Neuronal stem cell (in vitro differentiated cells): ENCODE results near the gene HMG20B.

Experiments used
- DNase-seq: peaks from one replicate; pipeline ENCODE4 v3.0.0-alpha.2; 2013; ENCODE audit warnings: low spot score
- H2AFZ ChIP-seq: one replicate; pipeline ENCODE4 v1.6.1; 2013; ENCODE audit warnings: mild to moderate bottlenecking, low read length, inconsistent platforms
- H2AK5ac ChIP-seq: 2 replicates; pipeline ENCODE4 v1.6.1; 2013; ENCODE audit warnings: low read depth, mild to moderate bottlenecking, inconsistent platforms, low read length, moderate library complexity, mixed read lengths
- H2BK120ac ChIP-seq: 2 replicates; pipeline ENCODE4 v1.6.1; 2013; ENCODE audit warnings: low read depth, mild to moderate bottlenecking, inconsistent platforms, low read length, moderate library complexity, mixed read lengths
- H2BK12ac ChIP-seq: one replicate; pipeline ENCODE4 v1.6.1; 2013; ENCODE audit warnings: low read length, inconsistent platforms
- H2BK15ac ChIP-seq: 2 replicates; pipeline ENCODE4 v1.6.1; 2013; ENCODE audit warnings: mild to moderate bottlenecking, low read length, inconsistent platforms, mixed read lengths
- H2BK5ac ChIP-seq: one replicate; pipeline ENCODE4 v1.6.1; 2013; ENCODE audit warnings: inconsistent platforms, mild to moderate bottlenecking, low read length, moderate library complexity
- H3K14ac ChIP-seq: one replicate; pipeline ENCODE4 v1.6.1; 2013; ENCODE audit warnings: low read length, inconsistent platforms
- H3K18ac ChIP-seq: 2 replicates; pipeline ENCODE4 v1.6.1; 2013; ENCODE audit warnings: low read length, inconsistent platforms
- H3K23ac ChIP-seq: 2 replicates; pipeline ENCODE4 v1.6.1; 2013; ENCODE audit warnings: low read depth, mild to moderate bottlenecking, mixed read lengths, low read length, inconsistent platforms; ENCODE audit not compliant: poor library complexity
- H3K27ac ChIP-seq: replicated peaks from 3 replicates; pipeline ENCODE4 v1.5.1; 2013; ENCODE audit warnings: low read length, inconsistent platforms
- H3K27me3 ChIP-seq, 3 experiments: 2 replicates each; pipeline ENCODE4 v1.6.1; 2013; ENCODE audit warnings: low read length in 3 of 3, mild to moderate bottlenecking in 2 of 3, inconsistent platforms in 1 of 3, low read depth in 1 of 3, mixed read lengths in 1 of 3, moderate library complexity in 1 of 3; ENCODE audit not compliant: control insufficient read depth in 3 of 3, insufficient read depth in 3 of 3
- H3K36me3 ChIP-seq, 2 donors: replicated peaks in 1 of 2; 2 replicates each; pipeline ENCODE4 v1.6.1; 2013; ENCODE audit warnings: low read length in 2 of 2; ENCODE audit not compliant: control insufficient read depth in 2 of 2, insufficient read depth in 2 of 2
- H3K4ac ChIP-seq: 2 replicates; pipeline ENCODE4 v1.6.1; 2013; ENCODE audit warnings: inconsistent platforms, mild to moderate bottlenecking, low read length, moderate library complexity
- H3K4me1 ChIP-seq, 2 donors: 1 replicate in 1 of 2; 2 replicates in 1 of 2; pipeline ENCODE4 v1.6.1; 2013; ENCODE audit warnings: low read length in 2 of 2, low read depth in 1 of 2; ENCODE audit not compliant: control insufficient read depth in 2 of 2, insufficient read depth in 1 of 2
- H3K4me2 ChIP-seq: one replicate; pipeline ENCODE4 v1.6.1; 2013; ENCODE audit warnings: mild to moderate bottlenecking, low read length, inconsistent platforms; ENCODE audit not compliant: insufficient read depth, poor library complexity, severe bottlenecking
- H3K4me3 ChIP-seq, 2 donors: 2 replicates each; pipeline ENCODE4 v1.5.1; 2013; ENCODE audit warnings: low read length in 2 of 2, mild to moderate bottlenecking in 2 of 2, inconsistent platforms in 1 of 2, moderate library complexity in 1 of 2
- H3K79me1 ChIP-seq: one replicate; pipeline ENCODE4 v1.6.1; 2013; ENCODE audit warnings: low read depth, mild to moderate bottlenecking, inconsistent platforms, low read length, moderate library complexity
- H3K9ac ChIP-seq: one replicate; pipeline ENCODE4 v1.6.1; 2013; ENCODE audit warnings: mild to moderate bottlenecking, low read depth, low read length, inconsistent platforms; ENCODE audit not compliant: poor library complexity
- H3K9me3 ChIP-seq, 2 donors: replicated peaks in 1 of 2; 2 replicates each; pipeline versions ENCODE3 to v1.6.1; 2013; ENCODE audit warnings: low read length in 2 of 2, mild to moderate bottlenecking in 2 of 2, inconsistent platforms in 1 of 2, low read depth in 1 of 2, mixed read lengths in 1 of 2, moderate library complexity in 1 of 2; ENCODE audit not compliant: control insufficient read depth in 2 of 2, insufficient read depth in 1 of 2
- H4K8ac ChIP-seq: one replicate; pipeline ENCODE4 v1.6.1; 2013; ENCODE audit warnings: low read depth, mild to moderate bottlenecking, inconsistent platforms, low read length, moderate library complexity
- H4K91ac ChIP-seq: one replicate; pipeline ENCODE4 v1.6.1; 2013; ENCODE audit warnings: low read length, low read depth, mild to moderate bottlenecking, inconsistent platforms; ENCODE audit not compliant: poor library complexity
- WGBS, 2 donors: extraction: QIAGEN DNeasy Blood & Tissue Kit; methylation state at CpG; one replicate each; pipeline ENCODE4 v1.1.7; 2013; ENCODE audit warnings: missing lambda C conversion rate in 2 of 2, mixed read lengths in 1 of 2; ENCODE audit not compliant: insufficient read length in 2 of 2, insufficient replicate concordance in 1 of 2; ENCODE audit errors: extremely low coverage in 2 of 2; 5-methylcytosine and 5-hydroxymethylcytosine counted together

Gene HMG20B

DNA sequence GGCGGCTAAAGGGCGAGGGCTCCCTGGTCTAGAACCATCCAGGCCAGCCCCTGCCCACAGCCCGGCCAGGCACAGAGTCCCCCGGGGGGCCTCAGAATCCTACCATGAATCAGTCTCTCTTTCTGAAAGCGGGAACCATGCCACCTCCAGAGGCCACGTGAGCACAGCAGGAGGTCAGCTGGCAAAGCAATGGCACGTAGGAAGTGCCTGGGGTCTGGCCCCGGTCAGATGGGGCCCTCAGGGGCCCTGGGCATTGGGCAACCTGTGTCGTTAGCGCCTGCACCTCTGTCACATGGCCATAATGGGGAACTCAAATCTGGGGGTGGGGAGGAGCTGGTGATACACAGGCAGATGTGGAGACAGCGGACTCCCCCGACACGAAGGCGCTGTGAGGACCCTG lies 24.1 kb upstream of the HMG20B start:
- no peak overlapping the region for H4K8ac ChIP-seq
- no CpG with 5 or more reads among the region's 14 CpGs for WGBS, 2 donors

GRCh38 chr19:3549816-3550215 lies 22.9 kb upstream of the HMG20B start:
- DNase-seq = no peak
- H3K36me3 ChIP-seq = peaks cover 16 to 27% of the 10 kb centered on the region in 2 donors

More for the DNA sequence above, 24.1 kb upstream of the HMG20B start:
- Histone ChIP-seq H3K23ac (no peak overlapping the region), H3K9ac (no peak overlapping the region), H2BK12ac (no peak overlapping the region), H3K14ac (no peak overlapping the region), H3K4me3 (no peak overlapping the region), H2AK5ac (no peak overlapping the region), H3K27me3 (no peaks in the 10 kb centered on the region), H2BK5ac (no peak overlapping the region), H2BK15ac (no peak overlapping the region), H2BK120ac (no peak overlapping the region), H3K4ac (no peak overlapping the region), H3K79me1 (peaks cover 16% of the 10 kb centered on the region), H3K4me2 (no peak overlapping the region), H3K27ac (no peak overlapping the region), H3K18ac (no peak overlapping the region), H4K91ac (no peak overlapping the region), H3K4me1 (peaks cover 0 to 3% of the 10 kb centered on the region in 2 donors), H3K36me3 (peaks cover 18 to 27% of the 10 kb centered on the region in 2 donors), H3K9me3 (no peaks in the 10 kb centered on the region), H2AFZ (no peak overlapping the region)
- no peak for DNase-seq

GRCh38 chr19:3550947-3551791 lies 21.6 kb upstream of the HMG20B start:
- H2BK5ac ChIP-seq = no peak overlapping the region

More at GRCh38 chr19:3549816-3550215, 22.9 kb upstream of the HMG20B start:
- no peaks in the 10 kb centered on the region for H3K27me3 ChIP-seq
- no CpG with 5 or more reads among the region's 10 CpGs for WGBS, 2 donors
- H2BK120ac ChIP-seq = no peak overlapping the region
- H3K27ac ChIP-seq = no peak overlapping the region
- H3K4ac ChIP-seq = no peak overlapping the region
- H3K79me1 ChIP-seq = peaks cover 14% of the 10 kb centered on the region
- no peak overlapping the region for H2AFZ ChIP-seq
- H3K18ac ChIP-seq = no peak overlapping the region
- no peak overlapping the region for H2BK5ac ChIP-seq
- no peak overlapping the region for H4K91ac ChIP-seq
- no peak overlapping the region for H3K9ac ChIP-seq
- no peak overlapping the region for H3K4me2 ChIP-seq
- no peak overlapping the region for H2BK15ac ChIP-seq
- H2BK12ac ChIP-seq = no peak overlapping the region
- no peak overlapping the region for H2AK5ac ChIP-seq
- H4K8ac ChIP-seq = no peak overlapping the region
- H3K4me3 ChIP-seq = no peak overlapping the region
- no peaks in the 10 kb centered on the region for H3K9me3 ChIP-seq
- H3K4me1 ChIP-seq = peaks cover 2 to 3% of the 10 kb centered on the region in 2 donors
- no peak overlapping the region for H3K23ac ChIP-seq
- H3K14ac ChIP-seq = no peak overlapping the region

DNA sequence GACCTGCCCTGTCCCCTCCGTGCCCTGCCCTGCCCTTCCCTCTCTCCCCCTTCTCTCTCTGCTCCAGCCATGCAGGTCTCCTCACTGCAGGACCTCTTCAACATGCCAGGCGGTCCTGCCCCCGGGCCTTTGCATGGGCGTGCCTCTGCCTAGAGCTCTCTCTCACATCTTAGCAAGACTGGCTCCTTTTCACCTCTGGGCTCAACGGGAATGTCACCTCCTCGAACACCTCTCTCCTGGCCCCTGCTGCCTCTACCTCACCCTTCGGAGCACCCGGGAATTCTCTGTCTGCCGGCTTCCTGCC lies 21.0 kb upstream of the HMG20B start:
- no peak overlapping the region for H3K23ac ChIP-seq
- H3K79me1 ChIP-seq = peaks cover 20% of the 10 kb centered on the region
- no CpG with 5 or more reads among the region's 9 CpGs for WGBS, 2 donors
- peaks cover 7 to 15% of the 10 kb centered on the region in 2 donors for H3K36me3 ChIP-seq
- no peak overlapping the region for H3K14ac ChIP-seq
- no peak overlapping the region for H2BK5ac ChIP-seq
- H2BK15ac ChIP-seq = no peak overlapping the region
- no peaks in the 10 kb centered on the region for H3K27me3 ChIP-seq
- no peak overlapping the region for H3K9ac ChIP-seq
- H3K4ac ChIP-seq = no peak overlapping the region
- no peak overlapping the region for H3K4me2 ChIP-seq
- H3K9me3 ChIP-seq = no peaks in the 10 kb centered on the region
- no peak overlapping the region for H2AK5ac ChIP-seq
- no peak for DNase-seq
- no peak overlapping the region for H4K91ac ChIP-seq
- H2BK12ac ChIP-seq = no peak overlapping the region
- no peak overlapping the region for H2BK120ac ChIP-seq
- H3K4me3 ChIP-seq = no peak overlapping the region
- peaks cover 6 to 9% of the 10 kb centered on the region in 2 donors for H3K4me1 ChIP-seq
- no peak overlapping the region for H3K27ac ChIP-seq
- no peak overlapping the region for H4K8ac ChIP-seq
- H2AFZ ChIP-seq = no peak overlapping the region
- H3K18ac ChIP-seq = no peak overlapping the region

More at GRCh38 chr19:3550947-3551791, 21.6 kb upstream of the HMG20B start:
- H3K23ac ChIP-seq = no peak overlapping the region
- no peak overlapping the region for H4K91ac ChIP-seq
- WGBS, 2 donors = no CpG with 5 or more reads among the region's 34 CpGs
- H3K36me3 ChIP-seq = peaks cover 8 to 19% of the 10 kb centered on the region in 2 donors
- peaks cover 14% of the 10 kb centered on the region for H3K79me1 ChIP-seq
- no peak overlapping the region for H3K14ac ChIP-seq
- H3K18ac ChIP-seq = no peak overlapping the region
- no peak overlapping the region for H4K8ac ChIP-seq
- no peak overlapping the region for H3K27ac ChIP-seq
- H3K4me1 ChIP-seq = peaks cover 0 to 3% of the 10 kb centered on the region in 2 donors
- H2BK15ac ChIP-seq = no peak overlapping the region
- no peak overlapping the region for H2BK12ac ChIP-seq
- no peak overlapping the region for H2BK120ac ChIP-seq
- no peaks in the 10 kb centered on the region for H3K9me3 ChIP-seq
- H3K4ac ChIP-seq = no peak overlapping the region
- H3K4me3 ChIP-seq = no peak overlapping the region
- H3K9ac ChIP-seq = peak overlapping the region; percentile 60
- H3K27me3 ChIP-seq = no peaks in the 10 kb centered on the region
- H2AK5ac ChIP-seq = no peak overlapping the region
- DNase-seq = no peak
- H3K4me2 ChIP-seq = no peak overlapping the region
- no peak overlapping the region for H2AFZ ChIP-seq
